Frontal cortex (tissue), 4 donors: ENCODE data around the gene PEMT. TPM values are rescaled to one million over a fixed set of nuclear protein-coding genes. Genes with fewer than 3 reads are reported as not detected.

ENCODE experiments used
- DNase-seq, 2 donors: peaks; one replicate each; pipeline ENCODE4 v3.0.0; 2012; ENCODE audit warnings: low spot score in 2 of 2
- FAIRE-seq: peaks from 2 replicates; lab custom pipeline; 2012; peaks lifted over from hg19 to GRCh38; lab: Jason Lieb, UNC
- total RNA-seq: library from RNA; depleted of rRNA; stranded (reverse); fragments of >200 nt; gene quantifications from one replicate; pipeline ENCODE4 v1.2.3, GENCODE V29; 2014
- donor health status: control.
- donor health status: control.
- donor health status: control.

Gene PEMT
- total RNA-seq, 1 donor from 2014 or later, result 17.1 TPM

- peak in 1 of 2 donors; percentile 42 for DNase-seq
- no peak for FAIRE-seq
These were observed 33.7 kb downstream of the PEMT start for GRCh38 chr17:17557796-17558195.

GRCh38 chr17:17556671-17557070 lies 34.8 kb downstream of the PEMT start:
- FAIRE-seq, result no peak
- DNase-seq, result no peak

DNA sequence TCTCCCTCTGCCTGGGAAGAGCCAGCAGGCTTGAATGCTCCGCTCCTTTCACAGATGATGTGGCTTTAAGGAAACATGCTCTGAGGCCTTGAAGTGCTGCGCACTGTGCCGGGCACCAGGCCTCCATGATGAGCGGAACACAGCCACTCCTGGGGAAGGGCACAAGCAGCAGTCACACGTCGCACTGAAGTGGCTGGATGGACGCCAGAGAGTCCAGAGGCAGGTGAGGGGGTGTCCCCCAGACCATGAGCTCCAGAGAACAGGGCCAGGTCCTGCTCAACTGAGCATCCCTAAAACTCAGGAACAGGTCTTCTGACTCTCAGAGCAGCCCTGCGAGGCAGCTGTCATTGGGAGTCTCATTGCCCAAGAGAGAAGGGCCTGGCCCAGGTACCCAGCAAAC lies 35.6 kb downstream of the PEMT start:
- no peak for DNase-seq
- FAIRE-seq, result no peak

GRCh38 chr17:17555151-17555550 lies 36.4 kb downstream of the PEMT start:
- DNase-seq, result no peak
- FAIRE-seq, result no peak

DNA sequence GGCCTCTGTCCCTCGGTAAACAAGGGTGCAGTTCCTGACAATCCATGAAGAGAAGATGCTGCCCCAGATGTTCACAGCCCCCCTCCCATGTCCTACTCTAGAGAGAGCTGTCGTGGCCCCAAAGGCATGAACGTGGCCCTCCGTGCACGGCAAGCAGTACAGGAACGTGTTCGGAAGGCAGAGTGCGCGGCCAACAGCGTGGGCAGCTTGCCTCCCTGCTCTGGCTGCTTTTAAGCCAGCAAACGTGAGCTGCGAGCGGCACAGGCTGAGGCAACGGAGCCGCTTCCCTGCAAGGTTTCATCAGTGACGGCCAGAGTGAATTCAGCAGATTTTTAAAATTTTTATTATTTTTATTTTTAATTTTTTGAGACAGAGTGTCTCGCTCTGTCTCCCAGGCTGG lies 37.2 kb downstream of the PEMT start:
- DNase-seq (no peak), FAIRE-seq (no peak)

GRCh38 chr17:17553217-17554195 lies 38.0 kb downstream of the PEMT start:
- DNase-seq (no peak), FAIRE-seq (no peak)

GRCh38 chr17:17552351-17553216 lies 38.9 kb downstream of the PEMT start:
- DNase-seq (no peak), FAIRE-seq (no peak)

DNA sequence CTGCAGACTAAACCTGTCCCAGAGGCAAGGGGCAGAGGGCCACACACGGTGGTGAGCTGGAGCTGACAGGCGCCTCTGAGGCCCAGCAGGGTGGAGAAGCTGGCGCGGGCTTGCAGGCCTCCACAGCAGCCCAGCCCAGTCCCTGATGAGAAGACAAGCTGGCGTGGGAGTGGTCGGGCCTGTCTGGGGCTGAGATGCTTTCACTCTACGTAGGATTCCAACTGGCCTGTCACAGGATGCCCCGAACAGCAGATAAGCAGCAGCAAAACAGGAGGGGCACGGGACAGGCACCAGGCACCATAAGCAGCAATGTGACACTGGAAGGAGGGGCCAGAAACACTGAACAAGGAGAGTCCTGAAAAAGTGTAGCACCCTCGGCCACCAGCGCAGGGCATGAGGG lies 40.1 kb downstream of the PEMT start:
- DNase-seq (no peak), FAIRE-seq (no peak)

DNA sequence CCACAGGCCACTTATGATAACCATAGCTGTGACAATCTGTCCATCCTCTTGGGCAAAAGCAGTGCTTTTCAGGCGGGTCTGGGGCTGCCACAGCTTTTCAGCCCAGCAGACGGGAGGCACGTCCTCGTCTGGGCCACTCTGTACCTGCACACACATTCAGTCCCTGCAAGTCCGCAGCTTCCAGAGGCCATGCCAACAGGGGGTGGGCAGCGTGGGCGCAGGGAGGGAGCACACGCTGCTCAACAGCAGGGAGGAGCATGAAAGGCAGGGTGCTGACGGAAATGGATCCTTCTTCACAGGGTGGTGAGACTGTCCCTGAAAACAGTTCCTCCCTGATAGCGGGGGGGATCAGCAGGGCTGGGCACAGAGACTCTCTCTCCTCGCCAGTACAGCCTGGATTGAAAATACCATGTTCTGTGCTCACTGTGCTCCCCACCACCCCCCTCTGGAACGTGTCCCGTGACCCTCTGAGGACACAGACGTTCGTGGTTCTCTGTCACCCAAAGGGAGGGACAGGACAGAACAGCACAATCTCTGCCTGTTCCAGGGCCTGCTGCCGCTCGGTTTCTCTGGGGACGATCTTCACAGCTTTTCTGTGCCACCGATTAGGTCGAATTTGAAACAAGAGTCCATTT lies 41.7 kb downstream of the PEMT start:
- FAIRE-seq, result no peak
- DNase-seq, result no peak

- DNase-seq (no peak), FAIRE-seq (no peak)
These were observed 43.5 kb downstream of the PEMT start for GRCh38 chr17:17548044-17548443.

GRCh38 chr17:17547210-17547764 lies 44.2 kb downstream of the PEMT start:
- DNase-seq (no peak), FAIRE-seq (no peak)

GRCh38 chr17:17546399-17547185 lies 44.9 kb downstream of the PEMT start:
- no peak for FAIRE-seq
- no peak for DNase-seq

GRCh38 chr17:17545984-17546383 lies 45.5 kb downstream of the PEMT start:
- FAIRE-seq (no peak), DNase-seq (no peak)

DNA sequence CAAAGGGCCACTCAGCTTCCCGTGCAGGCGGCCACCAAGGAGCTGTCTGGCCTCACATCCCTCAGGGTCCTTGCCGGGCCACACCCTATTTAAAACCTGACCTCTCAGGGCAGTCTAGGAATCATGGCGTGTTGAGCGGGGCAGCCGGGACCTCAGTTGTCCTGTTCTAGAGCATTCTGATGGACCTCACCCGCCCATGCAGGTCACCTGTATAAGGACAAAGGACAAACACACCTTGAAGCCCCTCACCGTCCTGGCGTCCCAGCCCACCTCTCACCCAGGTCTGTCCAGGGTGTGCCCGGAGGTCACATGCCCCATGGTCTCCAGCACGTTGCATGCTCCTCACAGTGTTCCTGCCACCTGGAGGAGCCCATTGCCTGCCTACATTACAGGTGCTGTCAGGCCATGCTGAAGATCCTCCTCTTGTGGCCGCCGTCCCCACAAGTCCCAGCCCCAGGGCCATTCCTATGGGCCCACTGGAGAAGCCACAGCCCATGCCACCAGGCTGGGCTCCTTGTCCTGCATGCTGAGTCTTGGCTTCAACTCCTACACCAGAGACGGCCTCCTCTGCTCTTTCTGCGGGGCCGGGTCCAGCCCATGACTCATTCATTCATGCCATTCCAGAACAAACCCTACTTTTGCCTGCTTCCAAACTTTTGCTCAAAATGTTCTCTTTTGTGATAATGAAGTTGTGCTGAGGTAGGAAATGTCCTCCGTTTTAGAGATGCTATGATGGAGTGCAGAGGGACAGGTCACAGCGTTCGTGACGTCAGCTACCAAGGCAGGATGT lies 46.3 kb downstream of the PEMT start:
- FAIRE-seq, result no peak
- no peak for DNase-seq

DNA sequence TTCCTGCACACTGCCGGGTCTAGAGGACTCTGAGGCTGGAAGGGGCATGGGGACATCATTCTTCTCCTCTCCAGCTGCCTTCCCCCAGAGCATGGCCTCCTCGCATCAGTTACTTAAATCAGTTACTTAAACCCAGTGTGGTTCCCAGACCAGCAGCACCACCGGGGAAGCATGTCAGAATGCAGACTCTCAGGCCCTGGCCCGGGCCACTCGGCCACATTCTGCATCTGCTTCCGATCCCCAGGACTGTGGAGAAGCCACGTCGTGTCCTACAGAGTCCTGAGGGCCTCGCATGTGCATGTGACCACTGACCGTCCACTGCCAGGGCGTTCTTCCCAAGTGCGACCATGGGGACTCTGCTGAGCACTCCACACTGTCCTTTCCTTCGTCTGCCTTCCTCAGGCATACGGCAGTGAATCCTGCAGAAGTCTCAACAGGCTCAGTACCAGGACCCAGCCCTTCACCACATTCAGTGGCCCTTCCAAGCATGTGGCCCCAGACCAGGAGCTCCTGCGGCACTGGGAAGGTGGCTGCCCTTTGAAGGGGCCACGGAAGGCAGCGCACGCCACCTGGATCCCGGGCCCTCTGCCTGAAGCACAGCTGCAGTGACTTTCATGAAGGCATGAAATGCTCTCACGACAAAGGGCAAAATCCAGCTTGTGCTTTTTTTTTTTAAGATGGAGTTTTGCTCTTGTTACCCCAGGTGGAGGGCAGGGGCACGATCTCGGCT lies 48.4 kb downstream of the PEMT start:
- DNase-seq, result no peak
- no peak for FAIRE-seq

GRCh38 chr17:17541640-17542001 lies 49.9 kb downstream of the PEMT start:
- FAIRE-seq (no peak), DNase-seq (no peak)

- no peak for FAIRE-seq
- DNase-seq, result no peak
These were observed 50.4 kb downstream of the PEMT start for GRCh38 chr17:17540935-17541639.
